ENCODE results near the gene SMARCC1. TPM values are rescaled to one million over a fixed set of nuclear protein-coding genes. Genes with fewer than 3 reads are reported as not detected.

SMARCC1 gene
- total RNA-seq, 2 donors from 2014 or later = 93.8 to 130 TPM

DNA sequence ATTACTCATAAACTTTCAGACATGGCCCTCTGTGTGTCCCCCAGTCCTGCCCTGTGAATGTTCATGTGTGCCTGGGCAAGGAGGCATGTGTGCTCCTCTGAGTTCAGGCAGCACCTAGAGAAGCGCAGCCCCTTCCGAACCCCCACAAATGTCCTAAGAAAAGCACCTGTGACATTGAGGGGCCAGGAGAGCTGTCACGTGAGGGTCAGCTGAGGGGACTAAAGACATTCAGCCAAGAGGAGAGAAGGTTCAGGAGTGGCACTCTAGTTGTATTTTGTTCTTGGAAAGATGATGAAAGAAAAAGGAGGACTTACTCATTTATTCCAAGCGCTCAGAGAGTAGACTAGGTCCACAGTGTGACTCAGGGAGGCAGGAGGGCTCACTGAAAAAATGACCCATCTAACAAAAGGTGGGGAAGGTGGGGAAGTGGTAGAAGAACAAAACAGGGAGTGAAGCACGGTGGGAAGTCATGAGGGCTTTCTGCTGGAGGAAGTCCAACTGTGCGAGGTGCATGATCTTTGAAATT lies 240.0 kb downstream of the SMARCC1 start:
- Mint-ChIP-seq H3K4me3 (no peak overlapping the region), H3K27ac (no peak overlapping the region), H3K9me3 (no peaks in the 10 kb centered on the region), H3K36me3 (no peaks in the 10 kb centered on the region), H3K4me1 (ENCODE audit: low read depth in 2 of 2) (no peaks in the 10 kb centered on the region), H3K27me3 (peaks cover 0 to 4% of the 10 kb centered on the region in 2 donors)
- no peak for ATAC-seq
- no peak for DNase-seq (ENCODE audit: low spot score)

DNA sequence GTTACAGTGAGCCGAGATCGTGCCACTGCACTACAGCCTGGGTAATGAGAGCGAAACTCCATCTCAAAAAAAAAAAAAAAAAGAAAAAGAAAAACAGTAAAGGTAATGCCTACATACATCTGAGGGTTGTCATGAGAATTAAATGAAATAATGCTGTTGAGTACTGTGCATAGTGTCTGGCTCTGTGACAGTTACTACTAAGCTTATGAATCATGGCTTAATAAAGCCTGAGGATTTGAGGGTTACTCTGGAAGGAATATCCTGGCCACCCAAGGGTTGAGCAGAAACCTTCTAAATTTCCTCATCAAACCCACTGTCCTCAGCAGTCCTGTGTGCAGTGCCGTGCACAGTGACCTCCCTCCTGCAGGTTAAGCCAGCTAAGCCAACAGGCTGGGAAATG lies 241.4 kb downstream of the SMARCC1 start:
- ATAC-seq (no peak), DNase-seq (ENCODE audit: low spot score) (no peak)
- no peaks in the 10 kb centered on the region for H3K9me3 Mint-ChIP-seq
- no peak overlapping the region for H3K4me3 Mint-ChIP-seq
- H3K36me3 Mint-ChIP-seq = no peaks in the 10 kb centered on the region
- no peak overlapping the region for H3K27ac Mint-ChIP-seq
- H3K27me3 Mint-ChIP-seq = peaks cover 0 to 4% of the 10 kb centered on the region in 2 donors
- peaks cover 3 to 8% of the 10 kb centered on the region in 2 donors for H3K4me1 Mint-ChIP-seq (ENCODE audit: low read depth in 2 of 2)

DNA sequence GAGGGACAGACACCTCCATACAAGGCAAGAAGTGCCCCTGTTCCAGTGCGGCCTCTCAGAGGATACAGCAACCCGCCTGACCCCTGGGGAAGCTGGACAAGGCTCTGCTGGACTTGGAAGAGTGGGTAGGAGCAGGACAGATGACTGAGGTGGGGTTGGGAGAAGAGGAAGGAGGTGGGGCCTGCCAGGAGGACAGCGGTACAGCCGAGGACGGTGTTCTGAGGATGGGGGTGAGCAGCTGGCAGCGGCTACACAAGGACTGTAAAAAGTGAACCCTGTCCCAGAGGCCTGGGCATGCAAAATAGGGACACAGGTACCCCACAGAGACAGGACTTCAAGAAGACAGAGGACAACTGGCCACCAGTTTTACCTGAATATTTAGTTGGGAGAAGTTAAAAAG lies 244.7 kb downstream of the SMARCC1 start:
- H3K4me1 Mint-ChIP-seq (ENCODE audit: low read depth in 2 of 2) = peaks cover 11 to 19% of the 10 kb centered on the region in 2 donors
- peaks cover 0 to 11% of the 10 kb centered on the region in 2 donors for H3K27me3 Mint-ChIP-seq
- no peaks in the 10 kb centered on the region for H3K36me3 Mint-ChIP-seq
- no peaks in the 10 kb centered on the region for H3K9me3 Mint-ChIP-seq
- ATAC-seq = no peak
- DNase-seq (ENCODE audit: low spot score) = no peak
- H3K27ac Mint-ChIP-seq = no peak overlapping the region
- H3K4me3 Mint-ChIP-seq = no peak overlapping the region

DNA sequence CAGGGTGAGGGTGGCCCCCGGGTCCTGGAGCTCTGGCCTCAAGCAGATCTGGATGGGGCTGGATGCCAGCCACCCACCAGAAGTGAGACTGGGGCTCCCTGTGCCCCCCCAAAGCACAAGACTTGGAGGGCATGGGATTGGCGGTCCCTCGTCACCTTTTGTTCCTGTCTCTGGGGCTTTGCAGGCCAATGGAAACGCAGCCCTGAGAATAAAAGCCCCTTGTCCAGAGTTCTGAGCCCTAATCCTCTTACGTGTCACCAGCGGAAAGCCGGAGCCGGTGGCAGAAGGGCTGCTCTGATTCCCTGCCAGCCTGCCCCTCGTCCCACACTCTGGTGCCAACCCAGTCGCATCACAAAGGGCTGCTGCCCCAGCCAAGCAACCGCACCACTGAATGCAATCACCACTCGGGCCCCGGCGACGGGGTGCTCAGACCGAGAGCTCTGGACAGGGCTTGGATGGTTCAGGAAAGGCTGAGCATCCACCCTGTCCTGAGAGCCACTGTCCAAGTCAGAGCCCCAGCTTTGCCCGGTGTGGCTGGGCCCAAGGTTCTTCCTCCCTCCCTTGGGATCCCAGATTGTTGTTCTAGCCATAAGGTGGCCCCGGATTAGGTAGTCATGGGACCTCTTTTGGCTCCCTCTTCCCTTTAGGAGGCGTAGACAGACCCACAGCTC lies 245.3 kb downstream of the SMARCC1 start:
- ATAC-seq (no peak), DNase-seq (ENCODE audit: low spot score) (no peak)
- Mint-ChIP-seq H3K4me1 (ENCODE audit: low read depth in 2 of 2) (peaks cover 11 to 19% of the 10 kb centered on the region in 2 donors), H3K36me3 (no peaks in the 10 kb centered on the region), H3K27me3 (peaks cover 0 to 11% of the 10 kb centered on the region in 2 donors), H3K4me3 (no peak overlapping the region), H3K9me3 (no peaks in the 10 kb centered on the region), H3K27ac (peak overlapping the region in 1 of 2 donors; percentile 48)

Other genes with a start within 250 kb of the SMARCC1 start
- gene CSPG5, start 203.0 kb downstream of the SMARCC1 start, total RNA-seq = under 1 TPM; 0.29 to 0.95 TPM
- 100 to 1,000 TPM; 101 to 177 TPM for gene DHX30, start 21.2 kb upstream of the SMARCC1 start, total RNA-seq
- gene MAP4, start 234.5 kb upstream of the SMARCC1 start, total RNA-seq = 100 to 1,000 TPM; 129 to 151 TPM